Keratinocyte (primary cell): ENCODE data around the gene FHOD3.

Experiments used
- EZH2 ChIP-seq: IDR thresholded peaks from one replicate; pipeline ENCODE4 v1.6.1; 2012; ENCODE audit warnings: inconsistent platforms, mild to moderate bottlenecking, low read length, moderate library complexity
- TF ChIP-seq, protein P1 (sequence below), 3 experiments: IDR thresholded peaks in 1 of 3; conservative IDR thresholded peaks in 1 of 3; optimal IDR thresholded peaks in 1 of 3; 2 replicates in 2 of 3; 3 replicates in 1 of 3; pipeline versions ENCODE3 to v1.5.1; 2011; ENCODE audit warnings: low read length in 3 of 3, mild to moderate bottlenecking in 3 of 3, moderate library complexity in 2 of 3, control low read depth in 1 of 3, inconsistent platforms in 1 of 3; ENCODE audit not compliant: insufficient read depth in 2 of 3; ENCODE audit errors: extremely low read depth in 1 of 3

DNA sequence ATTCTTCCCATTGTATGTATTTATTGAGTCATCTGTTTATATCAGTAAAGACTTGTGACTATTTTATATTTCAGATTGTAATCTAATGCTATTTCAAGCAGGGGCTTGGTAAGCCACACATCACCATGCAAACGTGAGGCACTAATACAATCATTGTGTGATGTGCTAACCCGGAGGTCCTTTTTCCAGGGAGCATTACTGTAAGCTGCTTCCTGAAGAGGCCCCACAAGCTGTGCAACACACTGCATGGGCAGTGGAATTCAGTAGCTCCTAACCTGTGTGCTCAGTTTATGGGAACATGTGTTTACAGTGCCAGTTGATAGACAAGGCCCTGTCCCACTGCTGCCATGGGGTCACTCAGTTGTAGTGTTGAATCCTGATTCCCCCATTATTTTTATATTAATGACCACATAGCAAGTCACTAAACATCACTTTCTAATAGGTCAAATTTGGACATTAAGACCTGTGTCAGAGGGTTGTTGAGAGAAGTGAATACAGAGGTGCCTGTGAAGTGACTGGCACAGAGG, 162.9 kb downstream of the FHOD3 start:
- TF ChIP-seq, protein P1, sequence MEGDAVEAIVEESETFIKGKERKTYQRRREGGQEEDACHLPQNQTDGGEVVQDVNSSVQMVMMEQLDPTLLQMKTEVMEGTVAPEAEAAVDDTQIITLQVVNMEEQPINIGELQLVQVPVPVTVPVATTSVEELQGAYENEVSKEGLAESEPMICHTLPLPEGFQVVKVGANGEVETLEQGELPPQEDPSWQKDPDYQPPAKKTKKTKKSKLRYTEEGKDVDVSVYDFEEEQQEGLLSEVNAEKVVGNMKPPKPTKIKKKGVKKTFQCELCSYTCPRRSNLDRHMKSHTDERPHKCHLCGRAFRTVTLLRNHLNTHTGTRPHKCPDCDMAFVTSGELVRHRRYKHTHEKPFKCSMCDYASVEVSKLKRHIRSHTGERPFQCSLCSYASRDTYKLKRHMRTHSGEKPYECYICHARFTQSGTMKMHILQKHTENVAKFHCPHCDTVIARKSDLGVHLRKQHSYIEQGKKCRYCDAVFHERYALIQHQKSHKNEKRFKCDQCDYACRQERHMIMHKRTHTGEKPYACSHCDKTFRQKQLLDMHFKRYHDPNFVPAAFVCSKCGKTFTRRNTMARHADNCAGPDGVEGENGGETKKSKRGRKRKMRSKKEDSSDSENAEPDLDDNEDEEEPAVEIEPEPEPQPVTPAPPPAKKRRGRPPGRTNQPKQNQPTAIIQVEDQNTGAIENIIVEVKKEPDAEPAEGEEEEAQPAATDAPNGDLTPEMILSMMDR (optimal IDR thresholded peaks at IDR 0.05 in 1 of 3, IDR thresholded peaks at IDR 0.05 in 1 of 3, conservative IDR thresholded peaks at IDR 0.05 in 1 of 3; ENCODE audit: extremely low read depth in 1 of 3, insufficient read depth in 2 of 3, low read length in 3 of 3): no peak
- TF ChIP-seq EZH2: no peak
